Measurements from ENCODE around the gene URB1.
"Not testable (repeated sequence)": the region's sequence is repeated elsewhere in the genome, so short reads cannot be mapped to it uniquely, and the experiment has no call there.

The URB1 gene

GRCh38 chr21:32392880-32393676 is at the start of gene URB1:
Gene URB1 (minus strand): TSS chr21:32393012. CDS start chr21:32392910, 102 bp downstream.
- Histone ChIP-seq H4K20me1 (ENCODE audit: insufficient read depth, low read length) (no peaks in the 10 kb centered on the region), H3K27me3 (ENCODE audit: insufficient read depth, low read length) (no peaks in the 10 kb centered on the region), H3K27ac (ENCODE audit: low read depth, low read length, poor library complexity, severe bottlenecking) (no peak within 1 kb of the TSS), H3K4me2 (ENCODE audit: low read length) (peak within 1 kb of the TSS; percentile 89), H2AFZ (ENCODE audit: low read length) (peak within 1 kb of the TSS; percentile 66; the same call in 1 of the 2 replicates), H3K9me2 (ENCODE audit: low read depth, low read length) (no peaks in the 10 kb centered on the region), H3K79me2 (ENCODE audit: insufficient read depth, low read length) (peaks cover 39% of the 10 kb centered on the region), H3K9ac (ENCODE audit: low read length) (peak within 1 kb of the TSS; percentile 79), H3K4me3 (ENCODE audit: low read depth, low read length, poor library complexity, severe bottlenecking) (peak within 1 kb of the TSS; percentile 88), H3K36me3 (ENCODE audit: insufficient read depth, low read length) (peaks cover 24% of the 10 kb centered on the region; the same call in 1 of the 2 replicates), H3F3A (ENCODE audit: insufficient read depth, low read length) (no peaks in the 10 kb centered on the region), H3K9me3 (ENCODE audit: low read length) (peaks cover 4% of the 10 kb centered on the region; the same call in 1 of the 2 replicates), H3K4me1 (ENCODE audit: insufficient read depth, low read length, severe bottlenecking) (peaks cover 39% of the 10 kb centered on the region)
- TF ChIP-seq EZH2 (IDR thresholded peaks at IDR 0.05; ENCODE audit: borderline replicate concordance, low read length), result no peak
- TF ChIP-seq CTCF (IDR thresholded peaks at IDR 0.05; ENCODE audit: low read length), result no peak

- no peaks in the 10 kb centered on the region for H3K79me2 ChIP-seq (ENCODE audit: insufficient read depth, low read length)
- H3K27me3 ChIP-seq (ENCODE audit: insufficient read depth, low read length), result no peaks in the 10 kb centered on the region; the same call in 1 of the 2 replicates
- H3F3A ChIP-seq (ENCODE audit: insufficient read depth, low read length), result no peaks in the 10 kb centered on the region
- no peaks in the 10 kb centered on the region for H3K9me2 ChIP-seq (ENCODE audit: low read depth, low read length)
- H3K36me3 ChIP-seq (ENCODE audit: insufficient read depth, low read length), result no peaks in the 10 kb centered on the region
- H2AFZ ChIP-seq (ENCODE audit: low read length), result no peak overlapping the region
- TF ChIP-seq EZH2 (IDR thresholded peaks at IDR 0.05; ENCODE audit: borderline replicate concordance, low read length), result no peak
- no peak for TF ChIP-seq CTCF (IDR thresholded peaks at IDR 0.05; ENCODE audit: low read length)
- H3K9ac ChIP-seq (ENCODE audit: low read length), result no peak overlapping the region
- no peaks in the 10 kb centered on the region for H3K4me1 ChIP-seq (ENCODE audit: insufficient read depth, low read length, severe bottlenecking)
- H3K4me2 ChIP-seq (ENCODE audit: low read length), result no peak overlapping the region
- no peak overlapping the region for H3K27ac ChIP-seq (ENCODE audit: low read depth, low read length, poor library complexity, severe bottlenecking)
- H3K4me3 ChIP-seq (ENCODE audit: low read depth, low read length, poor library complexity, severe bottlenecking), result no peak overlapping the region
- no peaks in the 10 kb centered on the region for H3K9me3 ChIP-seq (ENCODE audit: low read length)
- no peaks in the 10 kb centered on the region for H4K20me1 ChIP-seq (ENCODE audit: insufficient read depth, low read length)
These were observed 44.9 kb upstream of the URB1 start for GRCh38 chr21:32437729-32438128.

GRCh38 chr21:32432982-32433660 is 40.3 kb upstream of the URB1 start:
- not testable (repeated sequence) for H3K9me3 ChIP-seq (ENCODE audit: low read length); H4K20me1 ChIP-seq (ENCODE audit: insufficient read depth, low read length); H3K27ac ChIP-seq (ENCODE audit: low read depth, low read length, poor library complexity, severe bottlenecking); H3K4me1 ChIP-seq (ENCODE audit: insufficient read depth, low read length, severe bottlenecking); H3K4me3 ChIP-seq (ENCODE audit: low read depth, low read length, poor library complexity, severe bottlenecking); H2AFZ ChIP-seq (ENCODE audit: low read length); H3K9me2 ChIP-seq (ENCODE audit: low read depth, low read length); H3K79me2 ChIP-seq (ENCODE audit: insufficient read depth, low read length); H3K27me3 ChIP-seq (ENCODE audit: insufficient read depth, low read length); H3F3A ChIP-seq (ENCODE audit: insufficient read depth, low read length); H3K4me2 ChIP-seq (ENCODE audit: low read length); H3K9ac ChIP-seq (ENCODE audit: low read length); H3K36me3 ChIP-seq (ENCODE audit: insufficient read depth, low read length)
